GM19328 (cell line): Measurements from ENCODE around the gene WWP2.
A peak's percentile ranks its signal among the peaks of the same experiment; 100 is the strongest.
"Not testable (repeated sequence)": the region's sequence is repeated elsewhere in the genome, so short reads cannot be mapped to it uniquely, and the experiment has no call there.

Source experiments
- ATAC-seq: cut with Tn5 transposase; IDR thresholded peaks from one replicate; pipeline ENCODE4 v1.9.1; 2021; ENCODE audit warnings: mild to moderate bottlenecking, moderate library complexity; ENCODE audit not compliant: unreplicated experiment

The WWP2 gene

GRCh38 chr16:69745232-69745612 is 16.9 kb upstream of the WWP2 start:
- no peak for ATAC-seq

GRCh38 chr16:69745959-69746358 is 16.2 kb upstream of the WWP2 start:
- no peak for ATAC-seq

- no peak for ATAC-seq
These were observed 15.0 kb upstream of the WWP2 start for GRCh38 chr16:69747115-69747514.

GRCh38 chr16:69748694-69749345 is 13.3 kb upstream of the WWP2 start:
- ATAC-seq, result no peak

- ATAC-seq, result no peak
These were observed 8.0 kb upstream of the WWP2 start for GRCh38 chr16:69754143-69754468.

GRCh38 chr16:69754469-69755310 is 7.4 kb upstream of the WWP2 start, which contains the start of gene NOB1:
TSS of gene NOB1 (minus strand) at chr16:69754926. CDS start at chr16:69754910, 16 bp downstream.
- ATAC-seq, result peak; percentile 98

GRCh38 chr16:69756705-69757104 is 5.4 kb upstream of the WWP2 start:
- no peak for ATAC-seq

- not testable (repeated sequence) for ATAC-seq
These were observed 4.8 kb upstream of the WWP2 start for GRCh38 chr16:69757375-69757774.

GRCh38 chr16:69762814-69763598 is 874 bp downstream of the WWP2 start:
- ATAC-seq, result no peak

GRCh38 chr16:69763599-69763942 is 1.4 kb downstream of the WWP2 start:
- no peak for ATAC-seq

GRCh38 chr16:69767459-69768229 is 5.5 kb downstream of the WWP2 start:
- ATAC-seq, result no peak

- ATAC-seq, result no peak
These were observed 6.5 kb downstream of the WWP2 start for GRCh38 chr16:69768666-69769065.

GRCh38 chr16:69769404-69769803 is 7.3 kb downstream of the WWP2 start:
- ATAC-seq, result no peak

- ATAC-seq, result no peak
These were observed 9.5 kb downstream of the WWP2 start for GRCh38 chr16:69771651-69771967.

GRCh38 chr16:69773260-69773947 is 11.3 kb downstream of the WWP2 start:
- no peak for ATAC-seq

GRCh38 chr16:69775563-69775962 is 13.4 kb downstream of the WWP2 start:
- no peak for ATAC-seq

- no peak for ATAC-seq
These were observed 17.6 kb downstream of the WWP2 start for GRCh38 chr16:69779724-69780123.

GRCh38 chr16:69781118-69781517 is 19.0 kb downstream of the WWP2 start:
- no peak for ATAC-seq

GRCh38 chr16:69784586-69784985 is 22.5 kb downstream of the WWP2 start:
- no peak for ATAC-seq

- no peak for ATAC-seq
These were observed 25.8 kb downstream of the WWP2 start for GRCh38 chr16:69787883-69788282.
